HG02870 (cell line): ENCODE measurements around the gene ELOVL2.
A peak's percentile ranks its signal among the peaks of the same experiment; 100 is the strongest.
"Not testable (repeated sequence)": the region's sequence is repeated elsewhere in the genome, so short reads cannot be mapped to it uniquely, and the experiment has no call there.

Source experiments
- ATAC-seq: cut with Tn5 transposase; IDR thresholded peaks from one replicate; pipeline ENCODE4 v1.9.1; 2021; ENCODE audit warnings: mild to moderate bottlenecking, moderate library complexity; ENCODE audit not compliant: unreplicated experiment

The ELOVL2 gene

GRCh38 chr6:10993896-10994295, 50.2 kb downstream of the ELOVL2 start:
- ATAC-seq: no peak

- ATAC-seq: no peak
Measured at GRCh38 chr6:10991115-10991514, 53.0 kb downstream of the ELOVL2 start.

GRCh38 chr6:10989587-10989986, 54.5 kb downstream of the ELOVL2 start:
- ATAC-seq: no peak

- not testable (repeated sequence) for ATAC-seq
Measured at GRCh38 chr6:10984959-10985358, 59.1 kb downstream of the ELOVL2 start.

GRCh38 chr6:10981409-10981808, 62.7 kb downstream of the ELOVL2 start:
- no peak for ATAC-seq

- no peak for ATAC-seq
Measured at GRCh38 chr6:10979603-10980002, 64.5 kb downstream of the ELOVL2 start.

GRCh38 chr6:10977231-10977968, 66.7 kb downstream of the ELOVL2 start:
- no peak for ATAC-seq

GRCh38 chr6:10976571-10976970, 67.5 kb downstream of the ELOVL2 start:
- no peak for ATAC-seq

- ATAC-seq: no peak
Measured at GRCh38 chr6:10972196-10972595, 71.9 kb downstream of the ELOVL2 start.

- ATAC-seq: no peak
Measured at GRCh38 chr6:10970731-10971130, 73.4 kb downstream of the ELOVL2 start.

- ATAC-seq: no peak
Measured at GRCh38 chr6:10968776-10969175, 75.3 kb downstream of the ELOVL2 start.

- ATAC-seq: peak; percentile 84
Measured at GRCh38 chr6:10964684-10965083, 79.4 kb downstream of the ELOVL2 start.

GRCh38 chr6:10963113-10963512, 81.0 kb downstream of the ELOVL2 start:
- no peak for ATAC-seq

- no peak for ATAC-seq
Measured at GRCh38 chr6:10962673-10963072, 81.4 kb downstream of the ELOVL2 start.

- no peak for ATAC-seq
Measured at GRCh38 chr6:10961837-10962236, 82.3 kb downstream of the ELOVL2 start.

GRCh38 chr6:10960171-10960570, 83.9 kb downstream of the ELOVL2 start:
- no peak for ATAC-seq

GRCh38 chr6:10957414-10957886, 86.7 kb downstream of the ELOVL2 start:
- ATAC-seq: no peak

GRCh38 chr6:10956776-10957175, 87.3 kb downstream of the ELOVL2 start:
- ATAC-seq: no peak

- peak; percentile 90 for ATAC-seq
Measured at GRCh38 chr6:10954590-10955010, 89.5 kb downstream of the ELOVL2 start.

GRCh38 chr6:10951675-10952282, 92.3 kb downstream of the ELOVL2 start:
- ATAC-seq: no peak

- ATAC-seq: no peak
Measured at GRCh38 chr6:10949579-10950490, 94.3 kb downstream of the ELOVL2 start.
